GM18909 (cell line): ENCODE data around the gene SPTSSB.

ENCODE experiments used
- ATAC-seq: cut with Tn5 transposase; IDR thresholded peaks from one replicate; pipeline ENCODE4 v1.9.1; 2021; ENCODE audit warnings: mild to moderate bottlenecking; ENCODE audit not compliant: unreplicated experiment, poor library complexity

Gene SPTSSB

DNA sequence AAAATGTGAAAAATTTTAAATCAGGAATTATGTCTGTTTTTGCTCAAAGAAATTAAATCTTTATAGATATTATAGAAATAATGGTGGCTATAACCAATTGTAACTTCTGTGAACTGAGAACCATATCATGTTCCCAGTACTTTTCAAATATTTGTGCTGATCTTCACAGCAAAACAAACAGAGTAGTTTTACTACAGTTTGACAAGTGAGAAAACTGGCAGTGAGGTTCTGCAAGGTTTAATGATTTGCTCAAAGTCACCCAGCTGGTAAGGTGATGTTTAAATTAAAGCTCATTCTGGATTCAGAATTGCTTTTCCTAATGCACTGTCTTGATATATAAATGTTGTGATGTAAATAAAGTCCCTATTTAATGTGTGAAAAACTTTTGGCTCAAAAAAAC is 22.0 kb upstream of the SPTSSB start:
- ATAC-seq, result no peak

DNA sequence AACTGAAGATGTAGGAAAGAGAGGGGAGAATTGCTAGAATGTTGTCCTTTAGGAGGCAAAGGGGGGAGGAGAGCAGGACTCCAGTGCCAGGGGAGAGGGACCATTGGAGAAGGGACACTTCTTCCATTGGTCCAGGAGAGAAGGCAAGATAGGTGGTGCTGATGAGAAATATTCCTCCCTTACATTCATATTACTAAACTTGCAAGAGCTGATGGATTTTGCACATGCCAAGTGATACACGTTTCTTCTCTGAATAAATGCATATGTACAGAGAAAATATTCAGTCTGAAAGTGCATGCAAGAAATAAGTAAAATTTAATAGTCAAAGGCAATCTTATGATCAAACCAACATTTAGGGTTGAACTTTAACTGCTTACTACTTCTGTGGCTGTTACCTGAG is 21.5 kb upstream of the SPTSSB start:
- no peak for ATAC-seq

GRCh38 chr3:161390200-161390599 is 18.9 kb upstream of the SPTSSB start:
- no peak for ATAC-seq

DNA sequence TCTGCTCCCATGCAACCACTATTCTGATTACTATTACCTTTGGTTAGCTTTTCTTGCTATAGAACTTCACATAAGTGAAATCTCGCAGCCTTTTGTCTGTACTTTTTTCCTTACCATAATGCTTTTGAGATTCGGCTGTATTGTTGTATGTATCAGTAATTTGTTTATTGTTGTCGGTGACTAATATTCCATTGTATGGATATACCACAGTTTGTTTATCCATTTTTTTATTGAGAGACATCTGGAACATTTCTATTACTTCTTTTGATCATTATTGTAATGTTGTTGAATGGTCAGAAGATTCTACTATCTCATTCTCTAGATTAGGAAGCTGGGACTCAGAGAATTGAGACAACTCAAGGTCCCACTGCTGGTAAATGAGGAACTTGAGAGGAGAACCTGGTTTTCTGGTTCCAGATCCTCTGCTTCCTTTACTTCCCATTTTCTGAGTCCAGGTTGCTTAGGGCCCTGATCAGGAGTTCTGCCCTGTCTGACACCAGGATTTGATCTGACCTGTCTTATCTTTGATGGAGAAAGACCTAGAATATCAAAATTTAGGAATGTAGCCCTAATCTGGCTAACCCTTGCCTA is 18.2 kb upstream of the SPTSSB start:
- ATAC-seq, result no peak

DNA sequence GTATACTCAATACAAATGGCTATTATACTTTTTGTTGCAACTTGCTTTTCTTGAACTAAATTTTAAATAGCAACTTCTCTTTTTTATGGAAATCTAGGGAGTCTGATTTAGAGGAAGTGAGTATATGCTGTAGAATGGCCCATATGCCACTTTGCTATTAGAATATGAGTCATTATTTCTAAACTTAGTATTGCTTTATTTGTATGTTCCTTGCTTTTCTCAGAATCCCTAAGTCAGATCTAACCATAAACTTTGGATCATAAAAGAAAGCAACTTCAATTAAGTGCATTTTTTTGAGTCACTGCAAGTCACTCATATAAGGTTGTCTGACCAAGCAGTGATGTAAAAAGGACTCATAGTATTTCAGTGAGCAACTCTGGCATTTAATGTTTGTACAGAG is 17.5 kb upstream of the SPTSSB start:
- ATAC-seq, result peak; percentile 41

DNA sequence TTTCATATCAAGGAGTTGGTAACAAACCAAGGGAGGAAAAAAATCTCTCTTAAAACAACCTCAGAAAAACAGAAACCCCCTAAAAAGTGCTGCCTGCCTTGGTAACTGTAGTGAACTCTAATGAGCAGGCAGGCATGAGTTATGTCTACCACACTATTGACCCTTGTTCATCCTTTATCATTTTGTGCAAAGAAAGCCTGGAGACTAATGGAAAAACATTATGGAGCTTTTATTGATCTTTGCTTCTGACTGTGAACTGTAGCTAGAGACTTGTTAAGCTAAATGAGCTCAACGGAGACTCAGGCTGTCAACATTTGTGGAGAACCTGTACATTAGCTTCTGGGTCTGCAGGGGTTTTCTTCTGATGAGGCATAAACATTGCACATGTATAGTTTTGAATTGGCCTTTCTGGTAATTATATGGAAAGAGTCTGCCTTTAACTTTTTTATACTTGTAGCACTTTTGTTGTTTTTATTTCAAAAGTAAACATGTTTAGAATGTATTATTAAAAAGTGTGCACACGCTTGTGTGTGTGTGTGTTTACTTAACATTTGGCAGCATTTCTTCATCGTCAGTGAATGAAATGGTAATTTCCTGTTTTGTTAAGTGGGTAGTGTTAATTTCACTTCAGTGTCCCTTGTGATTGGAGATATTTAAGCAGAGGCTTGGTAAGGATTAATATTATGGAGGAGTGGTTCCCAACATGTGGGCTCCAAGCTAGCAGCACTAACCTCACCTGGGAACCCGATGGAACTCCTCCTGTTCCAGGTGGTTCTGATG is 15.9 kb upstream of the SPTSSB start:
- no peak for ATAC-seq

- peak; percentile 59 for ATAC-seq
These were observed 1.3 kb upstream of the SPTSSB start for GRCh38 chr3:161372321-161373260.

DNA sequence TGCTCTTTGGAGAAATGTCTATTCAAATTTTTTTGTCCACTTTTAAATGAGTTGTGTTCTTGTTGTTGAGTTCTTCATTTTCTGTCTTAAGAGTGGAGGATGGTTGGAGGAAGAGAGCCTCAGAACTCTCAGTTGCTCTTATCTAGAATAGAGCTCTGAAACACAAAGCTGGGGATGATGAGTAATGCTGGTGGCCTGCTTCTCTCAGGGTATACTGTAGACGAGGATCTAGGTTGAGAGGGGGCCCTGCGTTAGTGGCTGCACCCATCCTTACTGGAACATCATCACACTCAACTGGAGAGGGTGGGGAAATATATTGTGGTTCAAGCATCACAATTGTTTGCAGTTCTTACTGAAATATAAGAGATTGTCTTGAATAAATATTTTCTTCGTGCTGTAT is 1.8 kb downstream of the SPTSSB start:
- no peak for ATAC-seq

DNA sequence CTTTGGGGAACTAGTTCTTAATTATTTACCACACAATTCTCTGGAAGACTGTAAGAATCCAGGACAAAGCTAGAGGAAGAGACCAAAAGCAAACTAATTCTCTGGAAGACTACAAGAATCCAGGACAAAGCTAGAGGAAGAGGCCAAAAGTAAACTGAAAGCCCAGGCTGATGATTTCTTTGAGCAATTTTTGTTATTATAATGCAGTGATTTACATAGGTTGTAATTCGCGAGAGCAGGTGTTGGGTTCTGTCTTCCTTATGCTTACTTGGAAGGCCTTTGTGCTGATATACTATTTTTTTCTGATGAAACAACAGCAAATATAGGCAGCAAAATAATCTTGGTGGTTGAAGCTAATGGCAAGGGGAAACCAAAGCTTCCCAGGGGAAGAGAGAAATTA is 5.2 kb downstream of the SPTSSB start:
- no peak for ATAC-seq

DNA sequence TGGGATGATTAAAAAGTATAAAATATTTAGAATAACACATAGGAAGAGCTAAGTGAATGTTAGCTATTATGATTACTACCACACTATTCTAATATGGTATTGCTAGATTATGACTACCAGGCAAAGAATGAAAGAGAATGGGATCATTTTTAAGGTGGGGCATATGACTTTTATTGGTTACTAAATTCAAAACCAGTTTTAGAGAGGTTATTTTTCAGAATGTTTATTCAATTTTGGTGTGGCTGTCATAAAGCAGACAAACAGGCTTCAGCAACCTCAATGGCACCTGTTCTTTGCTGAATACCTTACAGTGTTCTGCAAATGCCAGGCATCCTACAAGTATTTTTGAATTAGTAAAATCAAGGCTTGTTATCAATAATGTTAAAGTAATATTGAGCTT is 12.8 kb downstream of the SPTSSB start:
- no peak for ATAC-seq

DNA sequence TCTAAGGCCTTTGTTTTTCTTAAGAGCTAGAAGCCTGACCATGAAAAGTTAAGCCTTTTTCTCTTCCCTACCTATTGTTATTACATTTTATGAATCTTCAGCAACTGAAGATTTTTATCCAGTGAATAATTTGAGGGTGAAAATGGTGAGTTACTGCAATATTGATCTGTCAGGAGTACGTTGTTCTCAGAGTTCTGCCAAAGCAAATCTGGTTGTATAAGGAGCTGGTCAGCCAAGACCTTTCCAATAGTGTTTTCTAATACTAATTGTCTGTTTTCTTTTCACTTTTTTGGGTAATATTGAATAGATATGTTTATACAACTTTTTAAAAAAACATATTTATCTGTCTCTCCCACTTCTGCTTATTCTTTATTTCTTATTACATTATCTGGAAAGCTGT is 15.0 kb downstream of the SPTSSB start:
- no peak for ATAC-seq

DNA sequence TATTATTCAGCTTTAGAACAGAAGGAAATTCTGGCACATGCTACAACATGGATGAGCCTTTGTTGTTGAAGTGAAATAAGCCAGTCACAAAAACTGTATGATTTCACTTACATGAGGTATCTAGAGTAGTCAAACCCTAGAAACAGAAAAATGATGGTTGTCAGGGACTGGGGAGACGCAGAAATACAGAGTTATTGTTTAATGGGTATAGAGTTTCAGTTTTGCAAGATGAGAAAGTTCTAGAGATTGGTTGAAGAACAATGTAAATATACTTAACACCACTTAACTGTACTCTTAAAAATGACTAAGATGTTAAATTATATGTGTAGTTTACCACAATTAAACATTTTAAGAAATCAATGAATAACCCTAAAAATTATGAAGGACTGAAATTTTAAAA is 15.8 kb downstream of the SPTSSB start:
- no peak for ATAC-seq

GRCh38 chr3:161354554-161354953 is 16.8 kb downstream of the SPTSSB start:
- no peak for ATAC-seq

DNA sequence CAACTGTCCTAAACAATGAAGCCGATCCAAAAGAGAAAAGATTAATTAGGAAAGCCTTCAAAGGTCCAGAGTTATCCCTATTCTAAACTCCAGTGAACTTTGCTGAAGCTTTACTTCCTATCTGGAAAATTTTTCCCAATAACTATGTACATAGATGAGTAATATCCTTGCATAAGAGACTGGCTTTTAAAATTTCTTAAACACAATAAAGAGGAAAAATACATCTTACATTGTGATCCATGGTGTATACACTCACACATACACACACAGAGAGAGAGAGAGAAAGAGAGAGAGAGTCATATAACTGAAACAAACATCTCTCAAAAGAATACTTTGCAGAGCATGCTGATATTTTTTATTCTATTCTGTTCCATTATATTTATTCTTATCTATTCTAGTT is 20.0 kb downstream of the SPTSSB start:
- ATAC-seq, result no peak

GRCh38 chr3:161350916-161351315 is 20.4 kb downstream of the SPTSSB start:
- ATAC-seq, result no peak

DNA sequence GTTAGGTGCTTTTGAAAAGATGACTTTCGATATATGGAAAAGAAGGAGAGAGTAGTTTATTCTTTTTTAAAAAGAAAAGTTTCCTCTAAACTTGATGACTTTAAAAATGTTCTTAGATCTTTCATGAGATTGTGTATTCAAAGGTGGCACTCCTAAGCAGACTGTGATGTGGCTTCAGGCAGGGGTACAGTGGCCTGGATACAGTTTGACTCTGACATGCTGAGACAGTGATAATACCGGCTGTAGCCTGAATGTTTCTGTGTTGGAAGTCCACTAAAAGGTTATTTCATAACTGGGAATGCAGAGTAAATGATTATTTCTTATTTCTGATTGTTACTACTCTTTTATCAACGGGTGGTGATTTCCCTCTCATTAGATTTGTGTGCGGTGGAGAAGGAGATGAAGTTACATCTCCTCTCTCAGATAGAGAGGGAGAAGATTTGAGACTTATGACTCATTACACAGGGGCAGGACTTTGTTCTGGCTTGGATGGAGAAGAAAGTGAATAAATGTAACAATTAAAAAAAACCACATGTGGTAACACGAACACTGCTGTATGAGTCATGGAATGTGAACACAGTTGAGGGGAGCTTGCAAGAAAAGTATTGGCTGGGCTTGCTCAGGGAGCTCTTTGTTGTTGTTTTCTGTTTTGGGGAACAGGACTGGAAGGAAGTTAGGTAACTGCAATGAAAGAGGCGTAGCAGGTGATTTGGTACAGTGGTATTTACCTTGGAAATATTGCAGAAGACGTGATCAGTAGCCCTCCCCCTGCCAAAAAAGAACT is 21.6 kb downstream of the SPTSSB start:
- ATAC-seq, result no peak

DNA sequence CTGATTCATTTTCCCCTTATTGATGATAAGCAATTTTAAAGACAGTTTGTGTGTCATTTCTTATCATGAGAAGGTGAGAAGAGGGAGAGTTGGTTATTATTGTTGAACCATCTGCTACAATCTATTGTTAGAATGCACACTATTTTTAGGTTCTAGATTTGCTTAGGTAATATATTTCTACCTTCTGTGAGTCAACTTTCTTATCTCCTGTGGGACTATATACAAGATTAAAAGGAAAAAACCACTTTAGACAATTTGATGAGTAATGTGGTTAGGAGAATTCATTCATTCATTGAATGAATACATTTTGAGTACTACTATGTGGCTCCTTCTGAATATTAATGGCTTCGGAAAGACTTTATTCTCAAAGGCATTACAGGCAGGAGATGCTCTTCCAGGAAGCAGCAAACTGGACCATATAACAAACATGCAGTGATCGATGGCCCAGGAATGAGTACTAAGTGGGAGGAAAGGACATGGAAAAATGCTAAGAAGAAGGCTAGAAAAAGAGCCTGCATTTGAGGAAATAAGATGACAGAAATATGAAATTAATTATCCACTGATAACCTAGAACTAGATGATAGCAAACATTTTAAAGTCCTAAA is 22.4 kb downstream of the SPTSSB start:
- ATAC-seq, result no peak

- no peak for ATAC-seq
These were observed 23.6 kb downstream of the SPTSSB start for GRCh38 chr3:161347726-161348125.

GRCh38 chr3:161345023-161345422 is 26.3 kb downstream of the SPTSSB start:
- ATAC-seq, result no peak

DNA sequence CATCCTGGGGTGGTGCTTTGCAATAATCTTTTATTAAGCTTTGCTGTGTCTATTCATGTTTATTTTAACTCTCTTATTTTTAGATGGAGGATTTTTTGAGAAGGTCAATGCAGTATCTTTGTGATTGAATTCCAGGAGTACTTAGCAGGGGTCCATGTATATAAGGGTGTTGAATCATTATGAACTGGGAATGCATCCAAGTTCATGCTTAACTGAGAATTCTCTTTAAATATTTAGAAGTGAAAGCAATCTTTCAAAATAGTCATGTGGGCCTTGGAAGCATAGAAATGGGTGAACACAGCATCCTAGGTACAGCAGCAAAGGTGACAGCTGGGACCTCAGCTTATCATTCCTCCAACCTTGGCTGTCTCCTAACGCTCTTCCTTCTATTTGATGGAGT is 27.3 kb downstream of the SPTSSB start:
- ATAC-seq, result no peak
